SK-N-SH treated with all-trans-retinoic acid at 6 μM for 48 hours (cell line): Measurements from ENCODE around the gene BIK.

Source experiments
- ATAC-seq: fragments of 200-7000 bp; cut with Tn5 transposase; 3 replicates; pipeline ENCODE4 v1.9.1; 2020; ENCODE audit warnings: mild to moderate bottlenecking, moderate library complexity
- ARNTL ChIP-seq: fragments of 450-650 bp; formaldehyde crosslinking; IDR thresholded peaks from 2 replicates; pipeline ENCODE4 v1.5.0; 2020; ENCODE audit warnings: low read depth, mild to moderate bottlenecking, moderate library complexity, borderline replicate concordance
- BACH2 ChIP-seq: fragments of 250-450 bp; sonication (Bioruptor Pico); IDR thresholded peaks from 2 replicates; pipeline ENCODE4 v1.9.0; 2021; ENCODE audit warnings: mild to moderate bottlenecking, borderline replicate concordance
- CSDC2 ChIP-seq: fragments of 250-450 bp; sonication (Bioruptor Pico); IDR thresholded peaks from 2 replicates; pipeline ENCODE4 v1.5.0; 2020; ENCODE audit warnings: mild to moderate bottlenecking, moderate library complexity
- CSRNP3 ChIP-seq: fragments of 250-450 bp; sonication (Bioruptor Pico); IDR thresholded peaks from 2 replicates; pipeline ENCODE4 v1.5.1; 2021; ENCODE audit warnings: mild to moderate bottlenecking, moderate library complexity
- ESRRG ChIP-seq: fragments of 250-450 bp; sonication (Bioruptor Pico); IDR thresholded peaks from 2 replicates; pipeline ENCODE4 v1.6.1; 2021; ENCODE audit warnings: mild to moderate bottlenecking
- GLIS3 ChIP-seq: fragments of 250-450 bp; sonication (Bioruptor Pico); IDR thresholded peaks from 2 replicates; pipeline ENCODE4 v1.5.0; 2020; ENCODE audit warnings: mild to moderate bottlenecking, moderate library complexity
- OSR1 ChIP-seq: fragments of 250-450 bp; sonication (Bioruptor Pico); IDR thresholded peaks from 2 replicates; pipeline ENCODE4 v1.8.0; 2022; ENCODE audit warnings: moderate library complexity, mild to moderate bottlenecking, inconsistent platforms
- POU6F1 ChIP-seq: fragments of 250-450 bp; sonication (Bioruptor Pico); IDR thresholded peaks from 2 replicates; pipeline ENCODE4 v1.8.0; 2021; ENCODE audit warnings: low read depth, mild to moderate bottlenecking, moderate library complexity, borderline replicate concordance
- PPARA ChIP-seq: fragments of 250-450 bp; sonication (Bioruptor Pico); IDR thresholded peaks from 2 replicates; pipeline ENCODE4 v1.5.0; 2020; ENCODE audit warnings: mild to moderate bottlenecking, borderline replicate concordance
- RARB ChIP-seq: fragments of 250-450 bp; sonication (Bioruptor Pico); IDR thresholded peaks from 2 replicates; pipeline ENCODE4 v1.8.0; 2021; ENCODE audit warnings: mild to moderate bottlenecking, moderate library complexity
- SNAI2 ChIP-seq: fragments of 250-450 bp; sonication (Bioruptor Pico); IDR thresholded peaks from 2 replicates; pipeline ENCODE4 v1.5.0; 2020; ENCODE audit warnings: mild to moderate bottlenecking, moderate library complexity
- TCF4 ChIP-seq: fragments of 250-450 bp; sonication (Bioruptor Pico); IDR thresholded peaks from 2 replicates; pipeline ENCODE4 v1.8.0; 2021; ENCODE audit warnings: mild to moderate bottlenecking, moderate library complexity, borderline replicate concordance
- TOX ChIP-seq: fragments of 250-450 bp; sonication (Bioruptor Pico); IDR thresholded peaks from 2 replicates; pipeline ENCODE4 v1.8.0; 2021; ENCODE audit warnings: mild to moderate bottlenecking, moderate library complexity, borderline replicate concordance
- TSHZ2 ChIP-seq: fragments of 250-450 bp; sonication (Bioruptor Pico); IDR thresholded peaks from 2 replicates; pipeline ENCODE4 v1.5.0; 2020; ENCODE audit warnings: mild to moderate bottlenecking, moderate library complexity
- ZC3H10 ChIP-seq: fragments of 250-450 bp; sonication (Bioruptor Pico); IDR thresholded peaks from 2 replicates; pipeline ENCODE4 v1.5.1; 2021; ENCODE audit warnings: mild to moderate bottlenecking, moderate library complexity
- ZFP3 ChIP-seq: fragments of 250-450 bp; sonication (Bioruptor Pico); IDR thresholded peaks from 2 replicates; pipeline ENCODE4 v1.5.0; 2020; ENCODE audit warnings: mild to moderate bottlenecking, moderate library complexity
- ZFP30 ChIP-seq: fragments of 450-650 bp; formaldehyde crosslinking; IDR thresholded peaks from 2 replicates; pipeline ENCODE4 v1.5.0; 2022; ENCODE audit warnings: mild to moderate bottlenecking, moderate library complexity
- ZNF565 ChIP-seq: fragments of 450-650 bp; formaldehyde crosslinking; conservative IDR thresholded peaks from 2 replicates; pipeline ENCODE4 v1.5.0; 2020; ENCODE audit warnings: low read depth, mild to moderate bottlenecking, moderate library complexity
- ZNF70 ChIP-seq: fragments of 450-650 bp; formaldehyde crosslinking; IDR thresholded peaks from 2 replicates; pipeline ENCODE4 v1.5.0; 2020; ENCODE audit warnings: mild to moderate bottlenecking, moderate library complexity
- ZNF8 ChIP-seq: fragments of 450-650 bp; formaldehyde crosslinking; IDR thresholded peaks from 2 replicates; pipeline ENCODE4 v1.5.0; 2020; ENCODE audit warnings: mild to moderate bottlenecking, moderate library complexity
- TF ChIP-seq, protein P1 (sequence below): fragments of 250-450 bp; sonication (Bioruptor Pico); IDR thresholded peaks from 2 replicates; pipeline ENCODE4 v1.5.1; 2020; ENCODE audit warnings: low read depth, mild to moderate bottlenecking, moderate library complexity
- TF ChIP-seq, protein P2 (sequence below): fragments of 250-450 bp; sonication (Bioruptor Pico); IDR thresholded peaks from 2 replicates; pipeline ENCODE4 v1.8.0; 2020; ENCODE audit warnings: mild to moderate bottlenecking, moderate library complexity, borderline replicate concordance

Gene BIK

DNA sequence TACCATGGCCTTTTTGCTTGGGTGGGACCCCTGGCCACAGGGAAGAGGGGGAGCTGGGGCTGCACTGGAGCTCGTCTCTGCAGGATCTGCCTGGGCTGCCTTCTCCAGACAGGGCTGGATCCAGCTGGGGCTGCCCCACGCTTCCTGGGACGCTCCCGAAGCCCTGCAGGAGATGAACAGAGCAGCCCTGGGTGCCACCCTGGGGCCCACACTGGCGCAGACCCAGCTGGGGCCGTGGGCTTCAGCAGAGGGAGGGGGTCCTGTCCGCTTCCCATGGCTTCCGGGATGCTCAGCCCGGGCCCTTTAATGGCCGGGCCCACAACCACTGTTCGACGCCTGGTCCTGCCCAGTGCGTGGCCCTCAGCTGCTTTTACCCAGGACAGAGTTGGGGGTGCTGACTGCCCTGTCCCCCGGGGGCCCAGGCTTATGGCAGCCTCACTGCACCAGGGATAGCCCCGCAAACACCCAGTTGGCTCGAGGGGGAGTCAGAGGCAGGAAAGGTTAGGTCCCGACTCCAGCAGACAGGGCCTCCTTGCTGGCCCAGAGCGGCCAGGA is 52.8 kb downstream of the BIK start:
- TF ChIP-seq BACH2 (CRISPR knock-in tag): no peak
- no peak for TF ChIP-seq ZC3H10 (CRISPR knock-in tag)
- no peak for TF ChIP-seq SNAI2
- no peak for TF ChIP-seq ZFP30 (CRISPR knock-in tag)
- TF ChIP-seq ZNF70 (CRISPR knock-in tag): no peak
- no peak for TF ChIP-seq ESRRG (CRISPR knock-in tag)
- no peak for TF ChIP-seq ZNF565 (CRISPR knock-in tag)
- TF ChIP-seq TSHZ2 (CRISPR knock-in tag): no peak
- TF ChIP-seq ZNF8: no peak
- TF ChIP-seq CSDC2: no peak
- TF ChIP-seq, protein P1, sequence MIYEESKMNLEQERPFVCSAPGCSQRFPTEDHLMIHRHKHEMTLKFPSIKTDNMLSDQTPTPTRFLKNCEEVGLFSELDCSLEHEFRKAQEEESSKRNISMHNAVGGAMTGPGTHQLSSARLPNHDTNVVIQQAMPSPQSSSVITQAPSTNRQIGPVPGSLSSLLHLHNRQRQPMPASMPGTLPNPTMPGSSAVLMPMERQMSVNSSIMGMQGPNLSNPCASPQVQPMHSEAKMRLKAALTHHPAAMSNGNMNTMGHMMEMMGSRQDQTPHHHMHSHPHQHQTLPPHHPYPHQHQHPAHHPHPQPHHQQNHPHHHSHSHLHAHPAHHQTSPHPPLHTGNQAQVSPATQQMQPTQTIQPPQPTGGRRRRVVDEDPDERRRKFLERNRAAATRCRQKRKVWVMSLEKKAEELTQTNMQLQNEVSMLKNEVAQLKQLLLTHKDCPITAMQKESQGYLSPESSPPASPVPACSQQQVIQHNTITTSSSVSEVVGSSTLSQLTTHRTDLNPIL (CRISPR knock-in tag): no peak
- TF ChIP-seq, protein P2, sequence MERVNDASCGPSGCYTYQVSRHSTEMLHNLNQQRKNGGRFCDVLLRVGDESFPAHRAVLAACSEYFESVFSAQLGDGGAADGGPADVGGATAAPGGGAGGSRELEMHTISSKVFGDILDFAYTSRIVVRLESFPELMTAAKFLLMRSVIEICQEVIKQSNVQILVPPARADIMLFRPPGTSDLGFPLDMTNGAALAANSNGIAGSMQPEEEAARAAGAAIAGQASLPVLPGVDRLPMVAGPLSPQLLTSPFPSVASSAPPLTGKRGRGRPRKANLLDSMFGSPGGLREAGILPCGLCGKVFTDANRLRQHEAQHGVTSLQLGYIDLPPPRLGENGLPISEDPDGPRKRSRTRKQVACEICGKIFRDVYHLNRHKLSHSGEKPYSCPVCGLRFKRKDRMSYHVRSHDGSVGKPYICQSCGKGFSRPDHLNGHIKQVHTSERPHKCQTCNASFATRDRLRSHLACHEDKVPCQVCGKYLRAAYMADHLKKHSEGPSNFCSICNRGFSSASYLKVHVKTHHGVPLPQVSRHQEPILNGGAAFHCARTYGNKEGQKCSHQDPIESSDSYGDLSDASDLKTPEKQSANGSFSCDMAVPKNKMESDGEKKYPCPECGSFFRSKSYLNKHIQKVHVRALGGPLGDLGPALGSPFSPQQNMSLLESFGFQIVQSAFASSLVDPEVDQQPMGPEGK (CRISPR knock-in tag): no peak
- no peak for TF ChIP-seq TCF4 (CRISPR knock-in tag)
- no peak for TF ChIP-seq ARNTL
- TF ChIP-seq POU6F1: no peak
- ATAC-seq: no peak

- TF ChIP-seq SNAI2: no peak
- TF ChIP-seq ZC3H10 (CRISPR knock-in tag): no peak
- TF ChIP-seq ZFP30 (CRISPR knock-in tag): no peak
- TF ChIP-seq ZFP3: no peak
- TF ChIP-seq ZNF565 (CRISPR knock-in tag): no peak
- TF ChIP-seq BACH2 (CRISPR knock-in tag): no peak
- TF ChIP-seq GLIS3 (CRISPR knock-in tag): no peak
- no peak; the same call in 1 of the 3 replicates for ATAC-seq
Observed at GRCh38 chr22:43164636-43165035, 54.1 kb downstream of the BIK start.

GRCh38 chr22:43166132-43166930 is 55.8 kb downstream of the BIK start:
- no peak for ATAC-seq
- no peak for TF ChIP-seq TOX (CRISPR knock-in tag)
- TF ChIP-seq OSR1: no peak
- TF ChIP-seq ZC3H10 (CRISPR knock-in tag): no peak
- TF ChIP-seq ZNF70 (CRISPR knock-in tag): no peak
- no peak for TF ChIP-seq POU6F1
- TF ChIP-seq ZNF565 (CRISPR knock-in tag): no peak
- TF ChIP-seq ZNF8: no peak
- TF ChIP-seq RARB (CRISPR knock-in tag): no peak
- no peak for TF ChIP-seq ZFP30 (CRISPR knock-in tag)
- no peak for TF ChIP-seq TSHZ2 (CRISPR knock-in tag)
- TF ChIP-seq PPARA (CRISPR knock-in tag): no peak
- no peak for TF ChIP-seq CSRNP3 (CRISPR knock-in tag)
- no peak for TF ChIP-seq ARNTL
- TF ChIP-seq ESRRG (CRISPR knock-in tag): no peak
- no peak for TF ChIP-seq SNAI2
- TF ChIP-seq CSDC2: no peak
- TF ChIP-seq ZFP3: no peak
